ENCODE data around the gene MIDN.

Gene MIDN

DNA sequence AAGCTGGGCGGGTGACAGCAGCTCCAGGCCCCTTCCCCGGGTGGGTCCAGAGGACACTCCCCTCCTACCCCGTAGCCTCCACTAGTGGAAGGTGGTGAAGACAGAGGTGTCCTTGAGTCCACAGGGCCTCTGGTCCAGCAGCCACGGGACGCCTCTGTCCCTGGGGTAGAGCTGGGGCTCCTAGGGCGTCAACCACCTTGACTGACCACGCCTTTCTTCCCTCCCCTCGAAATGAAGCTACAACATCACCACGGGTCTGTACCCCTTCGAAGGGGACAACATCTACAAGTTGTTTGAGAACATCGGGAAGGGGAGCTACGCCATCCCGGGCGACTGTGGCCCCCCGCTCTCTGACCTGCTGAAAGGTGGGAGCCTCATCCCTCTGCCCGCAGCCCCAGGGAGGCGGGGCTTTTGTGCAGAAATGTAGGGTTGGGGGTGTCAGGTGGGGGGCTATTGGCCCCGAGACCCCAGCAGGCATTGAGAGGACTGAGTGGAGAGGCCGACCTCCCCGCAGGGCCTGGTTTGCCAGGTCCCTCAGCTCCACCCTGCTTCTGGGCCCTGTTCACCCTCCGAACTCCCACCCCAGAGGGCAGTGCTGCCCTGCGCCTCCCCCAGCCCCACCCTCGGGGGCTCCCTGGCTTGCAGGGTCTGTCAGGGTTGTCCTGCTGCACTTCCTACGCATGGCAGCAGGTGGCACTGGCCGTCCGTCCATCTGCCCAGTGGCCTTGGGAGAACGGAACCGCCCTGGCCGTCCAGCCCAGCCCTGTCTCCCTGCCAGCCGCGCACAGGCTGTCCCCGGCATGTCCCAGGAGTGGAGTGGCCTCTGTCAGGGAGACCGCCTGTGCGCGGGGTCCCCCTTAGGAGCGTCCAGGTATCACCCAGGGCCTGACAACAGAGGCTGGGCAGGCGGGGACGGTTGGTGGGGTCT, 27.1 kb upstream of the MIDN start:
- DNase-seq, result no peak

GRCh38 chr19:1221904-1222255, 26.5 kb upstream of the MIDN start:
- no peak for DNase-seq

- no peak for DNase-seq
These were observed 26.0 kb upstream of the MIDN start for GRCh38 chr19:1222394-1222793.

GRCh38 chr19:1223018-1223855, 25.1 kb upstream of the MIDN start:
- peak; percentile 84 for DNase-seq

- no peak for DNase-seq
These were observed 24.1 kb upstream of the MIDN start for GRCh38 chr19:1224047-1224825.

GRCh38 chr19:1224847-1225246, 23.5 kb upstream of the MIDN start:
- DNase-seq, result no peak

DNA sequence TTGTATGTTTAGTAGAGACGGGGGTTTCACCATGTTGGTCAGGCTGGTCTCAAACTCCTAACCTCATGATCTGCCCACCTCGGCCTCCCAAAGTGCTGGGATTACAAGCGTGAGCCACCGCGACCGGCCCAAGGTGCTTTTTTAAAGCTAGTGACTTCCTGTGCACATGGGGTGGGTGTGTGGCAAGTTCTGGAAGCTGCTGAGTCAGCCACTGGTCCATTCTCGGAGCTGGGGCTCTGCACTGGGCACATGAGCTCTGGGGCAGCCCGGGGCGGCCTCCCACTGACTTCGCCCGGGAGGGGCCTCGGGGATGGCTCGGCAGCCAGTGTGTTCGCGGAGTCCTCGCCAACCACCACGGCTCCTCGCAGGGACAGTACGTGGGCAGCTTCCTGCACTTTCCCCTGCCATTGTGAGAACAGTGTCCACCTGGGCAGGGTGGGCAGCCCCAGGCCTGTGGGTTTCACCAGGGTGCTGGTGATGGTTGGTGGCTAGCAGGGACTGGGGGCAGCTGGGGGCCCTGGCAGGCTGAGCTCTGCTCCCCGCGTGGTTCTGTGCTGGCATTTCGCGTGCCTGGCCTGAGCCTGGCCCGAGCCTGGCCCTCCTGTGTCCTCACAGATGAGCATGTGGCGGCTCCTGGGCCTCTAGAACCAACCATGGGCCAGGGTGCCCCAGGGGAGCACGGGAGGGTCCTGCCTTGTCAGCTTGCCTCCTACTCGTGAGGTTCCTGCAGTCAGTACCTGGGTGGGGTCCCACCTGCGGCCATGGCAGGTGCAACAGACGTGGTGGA, 22.8 kb upstream of the MIDN start:
- DNase-seq, result no peak

DNA sequence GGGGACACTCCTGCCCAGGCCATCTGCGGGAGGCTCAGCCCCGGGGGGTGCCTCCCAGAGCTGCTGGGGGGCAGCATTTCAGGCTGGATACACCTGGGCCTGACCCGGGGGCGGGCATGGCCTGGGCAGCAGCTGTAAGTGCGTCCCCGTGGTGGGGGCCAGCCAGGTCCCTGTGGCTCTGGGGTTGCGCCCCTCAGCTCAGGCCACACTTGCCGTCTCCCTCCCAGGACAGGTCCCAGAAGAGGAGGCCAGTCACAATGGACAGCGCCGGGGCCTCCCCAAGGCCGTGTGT, 22.2 kb upstream of the MIDN start:
- DNase-seq, result no peak

DNA sequence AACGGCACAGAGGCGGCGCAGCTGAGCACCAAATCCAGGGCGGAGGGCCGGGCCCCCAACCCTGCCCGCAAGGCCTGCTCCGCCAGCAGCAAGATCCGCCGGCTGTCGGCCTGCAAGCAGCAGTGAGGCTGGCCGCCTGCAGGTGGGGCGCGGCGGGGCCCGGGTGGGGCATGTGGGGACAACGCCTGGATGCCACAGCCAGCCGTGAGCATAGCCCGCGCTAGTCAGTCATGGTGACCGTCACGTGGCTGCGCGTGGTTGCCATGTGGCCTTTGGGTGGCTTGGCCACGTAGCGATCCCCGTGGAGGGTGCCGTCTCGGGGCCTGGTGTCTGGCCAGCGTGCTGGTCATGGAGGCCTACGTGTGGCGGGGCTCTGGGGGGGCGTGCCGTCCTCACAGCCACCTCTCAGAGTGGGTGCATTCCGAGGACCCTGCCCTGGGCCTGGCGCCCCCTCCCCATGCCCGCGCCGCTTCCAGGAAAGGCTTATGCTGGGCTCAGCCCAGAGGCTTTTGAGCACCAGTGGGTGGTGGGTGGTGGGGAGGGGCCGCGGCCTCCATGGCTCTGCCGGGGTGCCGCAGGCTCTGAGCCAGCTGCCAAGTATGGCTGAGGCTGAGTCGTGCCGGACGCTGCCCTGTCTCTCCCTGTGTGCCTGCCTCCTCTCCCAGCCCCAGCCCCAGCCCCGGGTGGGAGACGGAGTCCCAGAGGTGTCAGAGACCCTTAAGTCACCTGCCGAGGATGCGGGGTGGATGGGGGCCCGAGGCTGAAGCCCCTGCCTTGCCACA, 21.7 kb upstream of the MIDN start:
- DNase-seq, result no peak

DNA sequence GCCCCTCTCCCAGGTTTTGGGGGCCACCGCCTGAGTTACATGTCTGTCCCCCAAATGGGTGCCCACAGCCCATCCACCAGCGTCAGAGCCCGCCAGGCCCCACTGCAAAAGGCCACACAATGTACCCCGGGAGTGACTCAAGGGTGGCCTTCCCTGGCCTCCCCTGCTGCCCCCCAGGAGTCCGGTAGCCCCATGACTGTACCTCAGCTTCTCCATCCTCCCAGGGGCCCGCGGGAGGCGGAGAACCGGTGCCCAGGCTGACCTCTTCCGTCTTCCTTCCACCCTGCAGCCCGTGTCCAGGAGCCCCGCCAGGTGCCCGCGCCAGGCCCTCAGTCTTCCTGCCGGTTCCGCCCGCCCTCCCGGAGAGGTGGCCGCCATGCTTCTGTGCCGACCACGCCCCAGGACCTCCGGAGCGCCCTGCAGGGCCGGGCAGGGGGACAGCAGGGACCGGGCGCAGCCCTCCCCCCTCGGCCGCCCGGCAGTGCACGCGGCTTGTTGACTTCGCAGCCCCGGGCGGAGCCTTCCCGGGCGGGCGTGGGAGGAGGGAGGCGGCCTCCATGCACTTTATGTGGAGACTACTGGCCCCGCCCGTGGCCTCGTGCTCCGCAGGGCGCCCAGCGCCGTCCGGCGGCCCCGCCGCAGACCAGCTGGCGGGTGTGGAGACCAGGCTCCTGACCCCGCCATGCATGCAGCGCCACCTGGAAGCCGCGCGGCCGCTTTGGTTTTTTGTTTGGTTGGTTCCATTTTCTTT, 20.9 kb upstream of the MIDN start:
- DNase-seq, result no peak

DNA sequence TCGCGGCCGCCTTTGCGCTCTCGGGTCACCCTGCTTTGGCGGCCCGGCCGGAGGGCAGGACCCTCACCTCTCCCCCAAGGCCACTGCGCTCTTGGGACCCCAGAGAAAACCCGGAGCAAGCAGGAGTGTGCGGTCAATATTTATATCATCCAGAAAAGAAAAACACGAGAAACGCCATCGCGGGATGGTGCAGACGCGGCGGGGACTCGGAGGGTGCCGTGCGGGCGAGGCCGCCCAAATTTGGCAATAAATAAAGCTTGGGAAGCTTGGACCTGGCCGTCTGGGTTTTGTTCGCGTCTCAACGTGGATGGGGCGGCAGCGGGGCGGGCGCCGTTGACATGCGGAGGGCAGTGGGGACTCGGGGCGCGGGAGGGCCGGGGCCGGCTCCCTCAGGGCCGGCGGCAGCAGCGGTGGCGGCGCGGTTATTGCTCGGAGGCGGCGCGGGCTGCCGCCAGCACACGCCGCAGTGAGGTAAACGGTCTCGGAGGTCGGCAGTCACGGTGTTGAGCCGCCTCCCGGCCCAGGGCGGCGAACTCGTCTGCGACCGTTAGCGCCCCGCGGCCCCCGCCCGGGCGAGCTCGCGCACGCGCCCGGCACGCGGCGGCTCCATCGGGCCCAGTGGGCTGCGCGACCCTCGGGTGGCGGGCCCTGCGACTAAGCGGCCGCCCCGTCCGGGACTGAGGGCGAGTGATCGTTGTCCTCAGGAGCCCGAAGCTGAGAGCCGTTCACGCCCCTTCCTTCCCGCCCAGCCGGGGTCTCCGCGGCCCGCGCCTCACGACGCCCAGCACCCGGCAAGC, 20.0 kb upstream of the MIDN start:
- DNase-seq, result no peak

DNA sequence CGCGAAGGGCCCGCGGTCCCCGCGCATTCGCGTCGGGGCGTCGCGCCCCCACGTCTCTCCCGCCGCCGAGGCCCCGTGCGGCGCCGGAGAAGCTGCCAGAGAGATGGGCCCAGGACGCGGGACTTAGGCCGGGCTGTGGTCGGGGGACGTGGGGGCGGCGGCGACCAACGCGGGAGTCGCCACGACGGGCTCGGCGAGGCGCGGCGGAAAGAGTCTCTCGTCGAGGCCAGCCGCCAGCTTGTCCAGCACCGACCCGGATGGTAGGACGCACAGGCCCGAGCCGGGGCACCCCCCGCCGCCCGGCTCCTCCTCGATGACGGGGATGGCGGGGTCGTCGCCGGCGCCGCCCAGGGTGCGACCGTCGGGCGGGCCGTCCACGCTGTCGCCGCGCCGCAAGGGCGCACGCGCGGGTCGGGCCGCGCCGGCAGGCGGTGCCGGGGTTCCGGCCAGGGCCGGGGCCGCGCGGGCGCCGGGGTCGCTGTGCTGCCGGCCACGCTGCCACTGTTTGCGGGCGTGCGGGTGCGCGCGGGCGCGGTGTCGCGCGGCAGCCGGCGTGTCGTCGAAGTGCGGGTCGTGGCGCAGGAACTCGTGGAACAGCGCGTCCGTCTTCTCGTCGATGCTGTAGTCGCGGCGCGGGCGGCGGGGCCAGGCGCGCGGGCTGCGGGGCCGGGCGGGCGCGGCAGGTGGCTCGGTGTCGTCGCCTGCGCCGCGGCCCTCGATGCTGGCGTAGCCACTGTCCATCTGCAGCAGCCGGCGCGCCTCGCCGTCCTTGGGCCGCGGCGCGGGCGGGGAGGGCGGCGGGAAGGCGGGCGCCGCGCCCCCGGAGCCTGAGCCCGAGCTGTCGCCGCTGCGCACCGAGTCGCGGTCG, 19.1 kb upstream of the MIDN start:
- no peak for DNase-seq

DNA sequence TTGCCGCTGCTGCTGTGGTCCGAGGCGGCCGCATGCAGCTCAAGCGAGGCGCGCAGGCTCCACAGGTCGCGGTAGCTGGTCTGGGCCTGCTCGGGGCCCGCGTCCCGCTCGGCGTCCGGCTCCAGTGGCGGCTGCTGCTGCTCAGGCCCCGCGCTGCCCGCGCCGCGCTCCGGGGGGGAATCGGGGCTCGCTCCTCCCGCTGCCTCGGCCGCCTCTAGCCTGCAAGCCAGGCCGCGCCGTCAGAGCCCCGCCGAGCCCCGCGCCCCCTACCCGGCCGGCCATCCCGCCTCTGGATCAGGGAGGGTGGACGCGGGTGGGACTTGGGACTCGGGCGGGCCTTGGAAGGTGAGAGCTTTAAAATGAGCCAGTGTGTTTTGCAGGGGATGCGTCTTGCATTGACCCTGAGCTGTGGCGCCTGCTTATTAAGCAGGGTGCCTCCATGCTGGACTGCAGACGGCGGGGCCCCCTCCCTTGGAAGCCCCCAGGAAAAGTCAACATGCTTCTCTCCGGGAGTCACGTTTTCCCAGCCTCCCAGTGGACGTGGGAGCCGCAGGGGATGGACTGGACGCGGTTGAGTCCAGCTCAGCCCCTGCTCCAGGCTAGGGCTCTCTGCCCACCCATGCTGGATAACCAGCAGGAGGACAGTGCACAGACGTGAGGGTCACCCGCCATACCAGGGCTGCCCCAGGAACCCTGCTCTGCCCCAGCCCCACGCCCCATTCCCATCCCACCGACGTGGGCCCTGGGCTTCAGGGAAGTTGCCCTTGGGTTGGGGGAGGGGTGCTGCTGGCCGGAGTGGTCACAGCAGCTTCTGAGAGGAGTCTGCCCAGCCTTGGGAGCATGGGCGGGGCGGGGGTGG, 18.2 kb upstream of the MIDN start:
- no peak for DNase-seq

GRCh38 chr19:1230783-1231489, 17.4 kb upstream of the MIDN start:
- no peak for DNase-seq

DNA sequence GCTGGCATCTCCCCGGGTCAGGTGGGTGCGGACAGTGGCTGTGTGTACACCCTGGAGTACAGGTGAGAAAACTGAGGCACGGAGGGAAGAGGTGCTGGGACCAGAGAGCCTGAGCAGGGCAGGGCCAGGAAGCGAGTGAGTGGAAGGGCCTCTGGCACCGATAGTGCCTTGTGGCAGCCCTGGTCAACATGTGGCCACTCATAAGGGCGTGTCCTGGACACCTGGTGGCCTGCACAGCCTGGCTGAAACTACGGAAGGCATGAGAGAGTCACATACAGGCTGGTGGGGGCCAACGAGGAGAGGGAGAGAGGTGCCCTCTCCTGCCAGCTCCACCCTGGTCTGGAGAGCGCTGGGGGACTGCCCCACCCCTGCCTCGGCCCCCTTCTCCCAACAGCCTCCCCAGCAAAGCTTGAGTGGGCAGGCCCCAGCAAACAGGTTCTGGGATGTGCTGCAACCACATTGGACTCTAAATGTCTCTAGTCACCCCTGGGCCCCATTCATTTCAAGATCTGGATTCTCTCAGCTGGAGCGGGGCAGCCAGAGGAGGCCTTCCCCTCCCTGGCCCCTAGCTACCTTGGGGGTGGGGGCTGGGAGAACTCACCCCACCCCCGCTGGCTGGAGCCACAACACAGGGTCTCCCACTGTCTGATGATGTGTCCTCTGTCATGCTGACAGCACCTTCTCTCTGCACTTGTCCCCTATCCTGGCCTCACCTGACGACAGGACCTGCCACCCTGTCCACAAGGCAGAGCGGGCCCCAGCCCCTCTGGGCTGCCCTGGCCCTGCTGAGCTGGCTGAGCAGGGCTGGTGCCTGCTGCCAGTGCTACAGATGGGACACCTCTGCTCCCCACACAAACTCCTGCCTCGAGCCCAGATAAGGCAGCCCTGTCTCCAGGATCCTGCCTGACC, 16.4 kb upstream of the MIDN start:
- DNase-seq, result no peak

GRCh38 chr19:1232652-1233072, 15.7 kb upstream of the MIDN start:
- no peak for DNase-seq
